Thymus (tissue), 11 donors: Measurements from ENCODE around the gene ACHE. TPM values are rescaled to one million over a fixed set of nuclear protein-coding genes. Genes with fewer than 3 reads are reported as not detected.

ENCODE experiments used
- DNase-seq, 9 donors: peaks; one replicate each; pipeline ENCODE4 v3.0.0-alpha.2; 2013; ENCODE audit warnings: low spot score in 9 of 9, low read depth in 6 of 9, missing footprints in 1 of 9
- H3K27ac ChIP-seq, 2 donors: one replicate each; pipeline ENCODE4 v1.5.1; 2013; ENCODE audit warnings: control low read depth in 1 of 2, low read depth in 1 of 2, low read length in 1 of 2, mild to moderate bottlenecking in 1 of 2, moderate library complexity in 1 of 2
- H3K27me3 ChIP-seq, 2 donors: one replicate each; pipeline ENCODE4 v1.5.1; 2013; ENCODE audit warnings: low read length in 1 of 2; ENCODE audit not compliant: control insufficient read depth in 2 of 2, insufficient read depth in 1 of 2
- H3K36me3 ChIP-seq, 2 donors: one replicate each; pipeline ENCODE4 v1.5.1; 2013; ENCODE audit warnings: low read length in 1 of 2, mild to moderate bottlenecking in 1 of 2, moderate library complexity in 1 of 2; ENCODE audit not compliant: control insufficient read depth in 2 of 2, insufficient read depth in 2 of 2
- H3K4me1 ChIP-seq, 2 donors: one replicate each; pipeline ENCODE4 v1.5.1; 2013; ENCODE audit warnings: low read length in 2 of 2; ENCODE audit not compliant: control insufficient read depth in 2 of 2, insufficient read depth in 2 of 2
- H3K4me3 ChIP-seq, 2 donors: one replicate each; pipeline ENCODE4 v1.5.1; 2013; ENCODE audit warnings: low read length in 2 of 2, control low read depth in 1 of 2, mild to moderate bottlenecking in 1 of 2
- H3K9me3 ChIP-seq, 2 donors: one replicate each; pipeline ENCODE4 v1.5.1; 2013; ENCODE audit warnings: low read length in 1 of 2, mild to moderate bottlenecking in 1 of 2; ENCODE audit not compliant: control insufficient read depth in 2 of 2, insufficient read depth in 1 of 2
- WGBS: extraction: QIAGEN DNeasy Blood & Tissue Kit; methylation state at CpG from one replicate; pipeline ENCODE4 v1.1.7; 2013; 5-methylcytosine and 5-hydroxymethylcytosine counted together
- polyA plus RNA-seq: library from polyadenylated mRNA; stranded (reverse); fragments of 200-250 nt; gene quantifications from one replicate; pipeline ENCODE4 v1.2.3, GENCODE V29; 2013
- total RNA-seq: library from RNA; stranded (reverse); fragments of 120-200 nt; gene quantifications from one replicate; pipeline ENCODE4 v1.2.4, GENCODE V29; 2013
- donor health status: healthy.

ACHE gene
- total and polyA plus RNA-seq, 2 donors: 6.9 to 7.9 TPM

DNA sequence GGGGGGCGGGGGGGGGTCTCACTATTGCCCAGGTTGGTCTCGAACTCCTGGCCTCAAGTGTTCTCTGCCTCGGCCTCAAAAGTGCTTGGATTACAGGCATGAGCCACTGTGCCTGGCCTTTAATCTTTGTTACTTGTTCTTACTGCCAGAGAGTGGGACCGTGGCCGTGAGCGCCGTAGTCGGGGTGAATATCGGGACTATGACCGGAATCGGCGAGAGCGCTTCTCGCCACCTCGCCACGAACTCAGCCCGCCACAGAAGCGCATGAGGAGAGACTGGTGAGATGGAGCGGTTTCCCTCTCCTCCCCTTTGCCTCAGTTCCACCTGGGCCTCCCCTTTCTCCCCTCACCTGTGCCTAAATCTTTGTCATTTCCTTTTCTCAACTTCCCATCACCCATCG lies 14.6 kb downstream of the ACHE start:
- H3K4me1 ChIP-seq: peaks cover 6 to 7% of the 10 kb centered on the region in 2 donors

DNA sequence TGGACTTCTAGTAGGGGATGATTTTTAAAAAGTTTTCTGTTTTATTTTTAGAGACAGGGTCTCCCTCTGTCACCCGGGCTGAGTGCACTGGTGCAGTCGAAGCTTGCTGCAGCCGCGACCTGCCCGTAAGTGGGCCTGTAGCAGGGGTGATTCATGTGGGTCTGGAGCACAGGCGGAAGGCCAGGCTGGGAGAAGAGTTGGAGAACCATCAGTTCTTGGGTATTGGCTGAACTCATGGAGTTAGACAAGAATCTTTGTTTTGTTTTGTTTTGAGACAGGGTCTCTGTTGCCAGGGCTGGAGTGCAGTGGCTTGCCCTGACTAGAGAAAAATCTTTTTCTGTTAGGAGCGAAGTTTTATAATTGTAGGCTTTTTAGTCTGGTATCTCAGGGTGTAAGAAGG lies 15.0 kb downstream of the ACHE start:
- peaks cover 68 to 91% of the 10 kb centered on the region in 2 donors for H3K36me3 ChIP-seq
- peaks cover 11 to 12% of the 10 kb centered on the region in 2 donors for H3K4me1 ChIP-seq

More for the DNA sequence above, 14.6 kb downstream of the ACHE start:
- Histone ChIP-seq H3K27ac (no peak overlapping the region), H3K27me3 (no peaks in the 10 kb centered on the region), H3K36me3 (peaks cover 73 to 95% of the 10 kb centered on the region in 2 donors), H3K9me3 (no peaks in the 10 kb centered on the region), H3K4me3 (no peak overlapping the region)
- WGBS: 98% methylated on average over 20 of the region's 20 CpGs
- DNase-seq: no peak

DNA sequence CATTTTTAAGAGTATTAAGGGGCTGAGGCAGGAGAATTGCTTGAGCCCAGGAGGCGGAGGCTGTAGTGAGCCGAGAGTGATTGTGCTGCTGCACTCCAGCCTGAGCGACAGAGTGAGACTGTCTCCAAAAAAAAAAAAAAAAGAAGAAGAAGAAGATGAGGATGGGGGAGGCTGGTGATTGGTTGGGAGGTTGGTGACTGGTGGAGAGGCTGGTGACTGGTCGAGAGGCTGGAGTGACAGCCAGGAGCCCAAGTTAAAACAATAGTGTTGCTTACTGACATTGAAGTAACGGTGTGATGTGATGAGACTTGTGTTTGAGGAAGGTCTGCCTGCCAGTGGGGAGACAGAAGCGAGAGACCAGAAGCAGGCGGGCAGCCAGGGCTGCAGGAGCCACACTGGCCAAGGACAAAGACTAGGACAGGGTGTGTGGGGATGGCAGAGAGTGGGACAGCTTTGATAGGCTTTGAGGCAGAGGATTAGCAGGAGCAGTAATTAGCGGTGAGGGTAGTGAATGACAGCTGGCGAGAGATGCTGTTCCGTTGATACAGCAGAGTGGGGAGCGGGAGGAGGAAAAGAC lies 15.9 kb downstream of the ACHE start:
- peaks cover 12 to 14% of the 10 kb centered on the region in 2 donors for H3K4me1 ChIP-seq
- H3K36me3 ChIP-seq: peaks cover 59 to 82% of the 10 kb centered on the region in 2 donors
- peaks cover 0 to 3% of the 10 kb centered on the region in 2 donors for H3K9me3 ChIP-seq
- 91% methylated on average over 11 of the region's 11 CpGs for WGBS
- no peak for DNase-seq
- no peaks in the 10 kb centered on the region for H3K27me3 ChIP-seq
- no peak overlapping the region for H3K4me3 ChIP-seq
- H3K27ac ChIP-seq: no peak overlapping the region

More for the DNA sequence above, 15.0 kb downstream of the ACHE start:
- H3K4me3 ChIP-seq: no peak overlapping the region
- no peaks in the 10 kb centered on the region for H3K9me3 ChIP-seq
- DNase-seq: no peak
- no peak overlapping the region for H3K27ac ChIP-seq
- WGBS: 97% methylated on average over 7 of the region's 7 CpGs
- H3K27me3 ChIP-seq: no peaks in the 10 kb centered on the region

DNA sequence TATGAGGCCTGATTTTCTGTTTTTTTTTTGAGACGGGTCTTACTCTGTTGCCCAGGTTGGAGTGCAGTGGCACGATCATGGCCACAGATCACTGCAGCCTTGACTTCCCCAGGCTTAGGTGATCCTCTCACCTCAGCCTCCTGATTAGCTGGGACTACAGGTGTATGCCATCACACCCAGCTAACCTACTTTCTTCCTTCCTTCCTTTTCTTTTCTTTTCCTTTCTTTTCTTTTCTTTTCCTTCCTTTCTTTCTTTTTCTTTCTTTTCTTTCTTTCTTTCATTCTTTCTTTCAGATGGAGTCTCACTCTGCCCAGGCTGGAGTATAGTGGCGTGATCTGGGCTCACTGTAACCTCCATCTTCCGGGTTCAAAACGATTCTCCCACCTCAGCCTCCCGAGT lies 17.0 kb downstream of the ACHE start:
- H3K36me3 ChIP-seq: peaks cover 48 to 71% of the 10 kb centered on the region in 2 donors
- H3K4me3 ChIP-seq: no peak overlapping the region
- 95% methylated on average over 6 of the region's 6 CpGs for WGBS
- no peak overlapping the region for H3K27ac ChIP-seq
- H3K27me3 ChIP-seq: no peaks in the 10 kb centered on the region
- no peak for DNase-seq
- peaks cover 0 to 3% of the 10 kb centered on the region in 2 donors for H3K9me3 ChIP-seq
- peaks cover 14 to 20% of the 10 kb centered on the region in 2 donors for H3K4me1 ChIP-seq

DNA sequence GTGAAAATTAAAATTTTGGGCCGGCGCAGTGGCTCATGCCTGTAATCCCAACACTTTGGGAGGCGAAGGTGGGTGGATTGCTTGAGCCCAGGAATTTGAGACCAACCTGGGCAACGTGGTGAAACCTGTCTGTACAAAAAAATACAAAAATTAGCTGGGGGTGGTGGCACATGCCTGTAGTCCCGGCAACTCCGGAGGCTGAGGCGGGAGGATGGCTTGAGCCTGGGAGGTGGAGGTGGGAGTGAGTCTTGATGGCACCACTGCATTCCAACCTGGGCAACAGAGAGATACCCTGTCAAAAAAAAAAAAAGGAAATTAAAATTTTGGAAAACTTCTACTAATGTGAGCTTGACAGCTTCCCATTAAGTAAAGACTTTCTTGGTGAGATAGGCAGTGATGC lies 17.7 kb downstream of the ACHE start:
- H3K27ac ChIP-seq: no peak overlapping the region
- H3K27me3 ChIP-seq: no peaks in the 10 kb centered on the region
- H3K4me3 ChIP-seq: no peak overlapping the region
- peaks cover 0 to 3% of the 10 kb centered on the region in 2 donors for H3K9me3 ChIP-seq
- peaks cover 42 to 68% of the 10 kb centered on the region in 2 donors for H3K36me3 ChIP-seq
- 89% methylated on average over 7 of the region's 7 CpGs for WGBS
- no peak for DNase-seq
- H3K4me1 ChIP-seq: peaks cover 14 to 20% of the 10 kb centered on the region in 2 donors

DNA sequence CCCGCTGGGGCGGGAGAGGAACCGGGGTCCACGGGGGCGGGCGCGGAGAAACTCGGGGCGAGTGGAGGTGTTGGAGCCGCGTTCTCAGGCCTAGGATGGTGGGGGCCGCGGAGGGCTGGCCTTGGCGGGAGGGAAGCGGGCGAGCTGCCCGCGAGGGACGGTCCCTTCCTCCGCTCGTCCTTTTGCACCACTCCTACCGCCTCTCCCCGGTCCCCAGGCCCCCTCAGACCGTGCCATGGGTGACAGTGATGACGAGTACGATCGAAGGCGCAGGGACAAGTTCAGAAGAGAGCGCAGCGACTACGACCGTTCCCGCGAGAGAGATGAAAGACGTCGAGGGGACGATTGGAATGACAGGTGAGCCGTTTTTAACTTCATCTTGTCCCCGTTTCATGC lies 20.3 kb downstream of the ACHE start:
- H3K36me3 ChIP-seq: peaks cover 28 to 58% of the 10 kb centered on the region in 2 donors
- no peaks in the 10 kb centered on the region for H3K27me3 ChIP-seq
- WGBS: under 1% methylated on average over 39 of the region's 39 CpGs
- peaks cover 0 to 3% of the 10 kb centered on the region in 2 donors for H3K9me3 ChIP-seq
- peak overlapping the region; percentile 76 to 89 for H3K4me3 ChIP-seq
- peak in 2 of 9 donors; percentile 42 to 68 for DNase-seq
- peaks cover 14 to 20% of the 10 kb centered on the region in 2 donors for H3K4me1 ChIP-seq
- H3K27ac ChIP-seq: peak overlapping the region; percentile 87 to 89

DNA sequence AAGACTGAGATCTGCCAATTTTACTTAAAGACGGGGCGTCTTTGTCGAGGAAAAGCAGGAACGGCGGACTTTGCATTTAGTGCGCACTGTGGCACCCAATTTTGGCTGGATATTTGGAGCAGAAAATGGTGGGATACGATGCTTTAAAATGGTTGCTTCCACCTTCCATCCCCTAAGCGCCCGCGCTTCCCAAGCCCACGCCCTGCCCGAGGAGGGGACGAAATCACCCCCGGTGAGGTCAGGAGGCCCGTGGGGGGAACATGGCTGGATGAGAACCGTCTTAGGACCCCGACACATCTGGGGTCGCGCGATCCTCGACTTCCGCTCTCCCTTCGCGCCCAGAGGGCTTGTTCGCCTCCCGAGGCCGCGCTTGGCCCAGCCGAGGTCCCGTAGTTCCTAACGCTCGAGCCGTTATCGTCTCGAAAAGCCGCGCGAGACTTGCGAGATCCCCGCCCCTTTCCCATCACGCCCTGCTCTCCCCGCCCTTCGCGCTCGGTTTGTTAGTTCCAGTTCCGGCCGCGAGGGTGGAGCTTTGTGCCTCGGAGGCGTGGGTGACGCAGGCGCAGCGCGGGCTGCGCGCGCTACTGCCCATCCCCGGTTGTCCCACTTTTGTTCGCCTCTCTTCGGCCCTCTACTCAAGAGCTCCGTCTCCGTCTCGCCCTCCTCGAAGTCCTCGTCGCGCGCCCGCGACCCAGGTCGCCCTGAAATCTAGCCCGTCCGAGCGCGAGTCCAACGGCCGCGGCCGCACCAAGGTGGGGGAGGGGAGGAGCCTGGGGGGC lies 20.9 kb downstream of the ACHE start, which contains the start of gene SRRT:
TSS of gene SRRT (plus strand) at position 527 of the 779 bp plus-strand sequence. CDS start 488 bp downstream, outside the sequence.
- H3K27me3 ChIP-seq: no peaks in the 10 kb centered on the region
- peaks cover 14 to 20% of the 10 kb centered on the region in 2 donors for H3K4me1 ChIP-seq
- whole genome bisulfite sequencing: 6% methylated on average over 79 of the region's 79 CpGs
- peak within 1 kb of the TSS; percentile 76 to 89 for H3K4me3 ChIP-seq
- DNase-seq: peak; percentile 91 to 99 (median 97)
- H3K27ac ChIP-seq: peak within 1 kb of the TSS; percentile 96 to 98
- H3K9me3 ChIP-seq: peaks cover 0 to 3% of the 10 kb centered on the region in 2 donors
- peaks cover 24 to 54% of the 10 kb centered on the region in 2 donors for H3K36me3 ChIP-seq

DNA sequence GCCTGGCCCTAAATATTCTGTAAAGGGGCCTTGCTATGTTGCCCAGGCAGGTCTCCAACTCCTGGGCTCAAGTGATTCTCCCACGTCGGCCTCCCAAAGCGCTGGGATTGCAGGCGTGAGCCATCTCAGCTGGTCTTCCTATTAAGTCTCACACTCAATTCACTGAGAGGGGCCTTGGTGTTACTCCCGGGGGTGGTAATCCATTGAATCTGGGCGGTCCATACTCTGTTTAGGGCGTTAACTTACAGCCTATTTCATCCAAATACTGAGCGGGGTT lies 21.4 kb downstream of the ACHE start:
- Histone ChIP-seq H3K4me1 (peaks cover 14 to 20% of the 10 kb centered on the region in 2 donors), H3K9me3 (peaks cover 0 to 3% of the 10 kb centered on the region in 2 donors), H3K36me3 (peaks cover 22 to 48% of the 10 kb centered on the region in 2 donors), H3K27ac (peak overlapping the region; percentile 96 to 98), H3K4me3 (peak overlapping the region; percentile 76 to 89), H3K27me3 (no peaks in the 10 kb centered on the region)
- DNase-seq: no peak
- 88% methylated on average over 8 of the region's 8 CpGs for WGBS
